IMR-90 (cell line): ENCODE data around the gene SNIP1. TPM values are rescaled to one million over a fixed set of nuclear protein-coding genes. Genes with fewer than 3 reads are reported as not detected.
A peak's percentile ranks its signal among the peaks of the same experiment; 100 is the strongest.

Source experiments
- CTCF ChIP-seq: conservative IDR thresholded peaks from 2 replicates; pipeline ENCODE4 v1.5.1; 2012; ENCODE audit warnings: mild to moderate bottlenecking, low read depth, low read length, improper control_type of control experiment
- FOS ChIP-seq: fragments of 150-350 bp; IDR thresholded peaks from 2 replicates; pipeline ENCODE4 v1.6.1; 2016; ENCODE audit warnings: low read depth, low read length
- MXI1 ChIP-seq: IDR thresholded peaks from 2 replicates; pipeline ENCODE4 v1.6.1; 2012; ENCODE audit warnings: low read depth, mild to moderate bottlenecking, low read length, moderate library complexity, borderline replicate concordance
- NFE2L2 ChIP-seq: fragments of 150-350 bp; IDR thresholded peaks from 2 replicates; pipeline ENCODE4 v1.6.1; 2016; ENCODE audit warnings: low read depth, mild to moderate bottlenecking, low read length
- polyA plus RNA-seq, 3 experiments: library from polyadenylated mRNA; depleted of rRNA; stranded (reverse); fragments of >200 nt; gene quantifications; 2 replicates each; pipeline ENCODE4 v1.2.3, GENCODE V29; 2012; ENCODE audit warnings: low replicate concordance in 1 of 3
- total RNA-seq: library from RNA; depleted of rRNA; stranded (reverse); fragments of >200 nt; gene quantifications from 2 replicates; pipeline ENCODE4 v1.2.3, GENCODE V29; 2012

SNIP1 gene
- total and polyA plus RNA-seq, 2 of the 4 experiments (the other 2 are of a cell fraction), result 6.8 to 11.3 TPM

DNA sequence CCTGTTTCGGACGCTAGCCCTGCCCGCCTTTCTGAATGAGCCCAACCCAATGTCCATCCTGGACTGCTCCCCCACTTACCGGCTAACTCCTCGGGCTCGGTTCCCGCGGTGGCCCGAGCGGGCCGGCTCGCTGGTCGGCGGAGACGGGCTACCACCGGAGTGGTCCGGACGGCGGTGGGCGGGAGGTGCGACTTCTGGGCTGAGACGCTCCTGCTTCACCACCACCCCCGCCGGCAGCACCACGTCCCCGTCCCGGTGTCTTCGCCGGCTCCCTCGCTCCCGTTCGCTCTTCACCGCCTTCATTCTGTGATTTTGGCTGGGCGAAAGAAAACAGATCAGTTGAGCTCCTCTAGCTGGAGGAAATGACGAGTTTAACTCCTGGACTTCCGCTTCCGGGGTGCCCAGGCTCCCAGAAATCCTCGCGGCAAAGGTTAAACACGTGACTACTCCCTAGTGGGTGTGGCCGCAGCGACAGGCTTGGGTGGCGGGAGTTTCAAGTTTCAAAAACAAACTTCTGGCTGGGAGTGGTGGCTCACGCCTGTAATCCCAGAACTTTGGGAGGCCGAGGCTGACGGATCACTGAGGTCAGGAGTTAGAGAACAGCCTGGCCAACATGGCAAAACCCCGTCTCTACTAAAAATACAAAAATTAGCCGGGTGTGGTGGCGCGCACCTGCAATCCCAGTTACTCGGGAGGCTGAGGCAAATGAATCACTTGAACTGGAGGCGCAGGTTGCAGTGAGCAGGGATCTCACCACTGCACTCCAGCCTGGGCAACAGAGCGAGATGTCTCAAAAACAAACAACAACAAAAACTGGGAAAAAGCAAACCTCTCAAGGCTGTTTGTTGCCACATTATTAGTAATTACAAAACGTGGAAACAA, at the start of gene SNIP1 (continued):
- peak; percentile 79 for TF ChIP-seq MXI1
- no peak for TF ChIP-seq CTCF
- no peak for TF ChIP-seq NFE2L2
- TF ChIP-seq FOS, result 0 out of 2 replicates have a peak, but pooled peaks have one; percentile 6
